ENCODE results near the gene CD46.

- TF ChIP-seq POLR2A (IDR thresholded peaks at IDR 0.05), result no peak
- TF ChIP-seq CTCF (IDR thresholded peaks at IDR 0.05), result no peak
- no peak for TF ChIP-seq POLR2AphosphoS5 (IDR thresholded peaks at IDR 0.05)
- no peak for TF ChIP-seq EP300 (IDR thresholded peaks at IDR 0.05)
Observed at GRCh38 chr1:207791290-207791689, 39.4 kb downstream of the CD46 start.
